ENCODE results near the gene MAP4. TPM values are rescaled to one million over a fixed set of nuclear protein-coding genes. Genes with fewer than 3 reads are reported as not detected.
"Not testable (repeated sequence)": the region's sequence is repeated elsewhere in the genome, so short reads cannot be mapped to it uniquely, and the experiment has no call there.

MAP4 gene
- total RNA-seq, 1 donor from 2014 or later: 471 TPM

DNA sequence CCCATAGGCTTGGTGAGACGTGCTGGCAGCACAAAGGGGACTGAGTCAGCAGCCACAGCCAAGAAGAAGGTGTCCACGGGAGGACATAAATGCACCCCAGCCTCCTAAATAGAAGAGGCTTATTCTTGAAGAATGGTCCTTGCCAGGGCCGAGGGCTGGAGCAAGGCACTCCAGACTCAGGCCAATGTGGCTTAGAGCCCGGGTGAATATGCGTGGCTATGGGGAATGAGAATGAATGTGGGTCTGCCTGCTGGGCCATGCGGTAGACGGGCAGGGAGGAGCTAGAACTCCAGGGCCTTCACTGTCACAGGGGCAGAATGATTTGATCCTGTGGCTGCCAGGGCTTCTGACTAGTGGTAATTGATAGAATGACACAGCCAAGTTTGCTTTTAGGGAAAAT, 179.2 kb downstream of the MAP4 start:
- Mint-ChIP-seq H3K36me3 (ENCODE audit: low read depth, unreplicated experiment) (peaks cover 22% of the 10 kb centered on the region), H3K27ac (ENCODE audit: unreplicated experiment) (no peak overlapping the region), H3K4me3 (ENCODE audit: unreplicated experiment) (no peak overlapping the region), H3K4me1 (ENCODE audit: low read depth, unreplicated experiment) (no peaks in the 10 kb centered on the region), H3K27me3 (ENCODE audit: low read depth, unreplicated experiment) (no peaks in the 10 kb centered on the region), H3K9me3 (ENCODE audit: unreplicated experiment) (no peaks in the 10 kb centered on the region)
- Histone ChIP-seq H3K27ac (ENCODE audit: low read depth, low read length) (no peak overlapping the region), H3K4me1 (ENCODE audit: insufficient read depth, low read length) (no peaks in the 10 kb centered on the region), H3K79me2 (ENCODE audit: insufficient read depth, low read length) (peaks cover 20% of the 10 kb centered on the region), H3K4me2 (ENCODE audit: low read length) (no peak overlapping the region), H3K27me3 (ENCODE audit: insufficient read depth, low read length) (no peaks in the 10 kb centered on the region), H2AFZ (ENCODE audit: low read depth, low read length) (no peak overlapping the region), H3K4me3 (ENCODE audit: insufficient read depth, low read depth, low read length) (no peak overlapping the region), H3K9me3 (ENCODE audit: insufficient read depth, low read depth, low read length) (no peaks in the 10 kb centered on the region), H3K9ac (ENCODE audit: low read length) (no peak overlapping the region), H3K36me3 (ENCODE audit: insufficient read depth, low read length) (peaks cover 36% of the 10 kb centered on the region), H4K20me1 (ENCODE audit: insufficient read depth, low read length) (peaks cover 57% of the 10 kb centered on the region)
- no peak for DNase-seq (ENCODE audit: low read depth)
- no peak for FAIRE-seq
- TF ChIP-seq, protein P1, sequence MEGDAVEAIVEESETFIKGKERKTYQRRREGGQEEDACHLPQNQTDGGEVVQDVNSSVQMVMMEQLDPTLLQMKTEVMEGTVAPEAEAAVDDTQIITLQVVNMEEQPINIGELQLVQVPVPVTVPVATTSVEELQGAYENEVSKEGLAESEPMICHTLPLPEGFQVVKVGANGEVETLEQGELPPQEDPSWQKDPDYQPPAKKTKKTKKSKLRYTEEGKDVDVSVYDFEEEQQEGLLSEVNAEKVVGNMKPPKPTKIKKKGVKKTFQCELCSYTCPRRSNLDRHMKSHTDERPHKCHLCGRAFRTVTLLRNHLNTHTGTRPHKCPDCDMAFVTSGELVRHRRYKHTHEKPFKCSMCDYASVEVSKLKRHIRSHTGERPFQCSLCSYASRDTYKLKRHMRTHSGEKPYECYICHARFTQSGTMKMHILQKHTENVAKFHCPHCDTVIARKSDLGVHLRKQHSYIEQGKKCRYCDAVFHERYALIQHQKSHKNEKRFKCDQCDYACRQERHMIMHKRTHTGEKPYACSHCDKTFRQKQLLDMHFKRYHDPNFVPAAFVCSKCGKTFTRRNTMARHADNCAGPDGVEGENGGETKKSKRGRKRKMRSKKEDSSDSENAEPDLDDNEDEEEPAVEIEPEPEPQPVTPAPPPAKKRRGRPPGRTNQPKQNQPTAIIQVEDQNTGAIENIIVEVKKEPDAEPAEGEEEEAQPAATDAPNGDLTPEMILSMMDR (IDR thresholded peaks at IDR 0.05; ENCODE audit: insufficient read depth, low read depth, low read length): no peak
- TF ChIP-seq EZH2 (IDR thresholded peaks at IDR 0.05; ENCODE audit: insufficient read depth, low read length): no peak

DNA sequence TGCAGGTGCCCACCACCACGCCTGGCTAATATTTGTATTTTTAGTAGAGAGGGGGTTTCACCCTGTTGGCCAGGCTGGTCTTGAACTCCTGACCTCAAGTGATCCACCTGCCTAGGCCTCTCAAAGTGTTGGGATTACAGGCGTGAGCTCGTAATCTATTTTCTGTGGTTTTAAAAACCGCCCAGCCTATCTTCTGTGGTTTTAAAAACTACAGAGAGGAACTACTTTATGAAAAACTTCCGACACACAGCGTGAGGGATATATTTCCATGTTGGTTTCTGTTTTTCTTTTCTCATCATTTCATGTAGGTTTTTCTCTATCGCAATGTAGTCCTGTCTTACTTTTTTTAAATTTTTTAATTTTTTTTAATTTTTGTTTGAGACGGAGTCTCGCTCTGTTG, 186.7 kb downstream of the MAP4 start:
- H2AFZ ChIP-seq (ENCODE audit: low read depth, low read length); H3K9ac ChIP-seq (ENCODE audit: low read length); H3K4me3 Mint-ChIP-seq (ENCODE audit: unreplicated experiment); H3K4me1 Mint-ChIP-seq (ENCODE audit: low read depth, unreplicated experiment); FAIRE-seq; H3K9me3 Mint-ChIP-seq (ENCODE audit: unreplicated experiment); DNase-seq (ENCODE audit: low read depth); H3K4me2 ChIP-seq (ENCODE audit: low read length); H3K4me3 ChIP-seq (ENCODE audit: insufficient read depth, low read depth, low read length); H3K9me3 ChIP-seq (ENCODE audit: insufficient read depth, low read depth, low read length); H3K27me3 ChIP-seq (ENCODE audit: insufficient read depth, low read length); H3K27me3 Mint-ChIP-seq (ENCODE audit: low read depth, unreplicated experiment); H3K27ac ChIP-seq (ENCODE audit: low read depth, low read length); H3K4me1 ChIP-seq (ENCODE audit: insufficient read depth, low read length); H3K27ac Mint-ChIP-seq (ENCODE audit: unreplicated experiment): not testable (repeated sequence)
- peaks cover 17% of the 10 kb centered on the region for H3K36me3 Mint-ChIP-seq (ENCODE audit: low read depth, unreplicated experiment)
- Histone ChIP-seq H3K79me2 (ENCODE audit: insufficient read depth, low read length) (peaks cover 38% of the 10 kb centered on the region), H3K36me3 (ENCODE audit: insufficient read depth, low read length) (peaks cover 43% of the 10 kb centered on the region), H4K20me1 (ENCODE audit: insufficient read depth, low read length) (peaks cover 28% of the 10 kb centered on the region)

DNA sequence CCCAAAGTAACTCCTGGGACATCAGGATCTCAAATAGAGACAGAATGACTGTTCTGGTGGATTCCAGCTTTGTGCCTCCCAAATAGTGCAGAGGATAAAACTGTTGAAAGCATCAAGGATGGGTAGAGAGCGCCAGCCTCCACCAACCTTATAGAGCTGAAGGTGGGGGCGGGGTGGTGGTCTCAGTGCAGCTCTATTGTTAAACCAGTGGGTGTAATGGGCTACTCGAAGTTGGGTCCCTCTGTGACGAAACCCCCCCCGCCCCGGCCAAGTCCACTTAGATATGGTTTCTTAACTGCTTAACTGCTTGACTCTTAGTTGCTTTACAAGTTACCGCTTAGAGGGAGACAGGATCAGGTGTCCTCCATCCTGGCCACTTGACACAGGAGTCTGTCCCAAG, 190.6 kb downstream of the MAP4 start:
- Histone ChIP-seq H3K79me2 (ENCODE audit: insufficient read depth, low read length) (peaks cover 39% of the 10 kb centered on the region), H3K4me2 (ENCODE audit: low read length) (peak overlapping the region; percentile 97), H3K27ac (ENCODE audit: low read depth, low read length) (peak overlapping the region; percentile 80), H2AFZ (ENCODE audit: low read depth, low read length) (peak overlapping the region; percentile 87), H3K36me3 (ENCODE audit: insufficient read depth, low read length) (peaks cover 18% of the 10 kb centered on the region), H3K9me3 (ENCODE audit: insufficient read depth, low read depth, low read length) (no peaks in the 10 kb centered on the region), H4K20me1 (ENCODE audit: insufficient read depth, low read length) (peaks cover 23% of the 10 kb centered on the region), H3K27me3 (ENCODE audit: insufficient read depth, low read length) (no peaks in the 10 kb centered on the region), H3K4me1 (ENCODE audit: insufficient read depth, low read length) (peaks cover 11% of the 10 kb centered on the region), H3K4me3 (ENCODE audit: insufficient read depth, low read depth, low read length) (peak overlapping the region; percentile 96), H3K9ac (ENCODE audit: low read length) (peak overlapping the region; percentile 98)
- H3K27ac Mint-ChIP-seq (ENCODE audit: unreplicated experiment): peak overlapping the region; percentile 78
- no peak for DNase-seq (ENCODE audit: low read depth)
- H3K4me3 Mint-ChIP-seq (ENCODE audit: unreplicated experiment): peak overlapping the region; percentile 94
- H3K9me3 Mint-ChIP-seq (ENCODE audit: unreplicated experiment): no peaks in the 10 kb centered on the region
- H3K36me3 Mint-ChIP-seq (ENCODE audit: low read depth, unreplicated experiment): peaks cover 5% of the 10 kb centered on the region
- no peaks in the 10 kb centered on the region for H3K27me3 Mint-ChIP-seq (ENCODE audit: low read depth, unreplicated experiment)
- FAIRE-seq: no peak
- H3K4me1 Mint-ChIP-seq (ENCODE audit: low read depth, unreplicated experiment): peaks cover 6% of the 10 kb centered on the region
- TF ChIP-seq, protein P1 (IDR thresholded peaks at IDR 0.05; ENCODE audit: insufficient read depth, low read depth, low read length): no peak
- TF ChIP-seq EZH2 (IDR thresholded peaks at IDR 0.05; ENCODE audit: insufficient read depth, low read length): no peak

Data from astrocyte (in vitro differentiated cells and primary cell).